Keratinocyte (primary cell): ENCODE measurements around the gene STK32B.

Experiments used
- CTCF ChIP-seq, 3 experiments: IDR thresholded peaks in 1 of 3; conservative IDR thresholded peaks in 1 of 3; optimal IDR thresholded peaks in 1 of 3; 2 replicates in 2 of 3; 3 replicates in 1 of 3; pipeline versions ENCODE3 to v1.5.1; 2011; ENCODE audit warnings: low read length in 3 of 3, mild to moderate bottlenecking in 3 of 3, moderate library complexity in 2 of 3, control low read depth in 1 of 3, inconsistent platforms in 1 of 3; ENCODE audit not compliant: insufficient read depth in 2 of 3; ENCODE audit errors: extremely low read depth in 1 of 3
- EZH2 ChIP-seq: IDR thresholded peaks from one replicate; pipeline ENCODE4 v1.6.1; 2012; ENCODE audit warnings: inconsistent platforms, mild to moderate bottlenecking, low read length, moderate library complexity

GRCh38 chr4:5146248-5146647 lies 95.0 kb downstream of the STK32B start:
- no peak for TF ChIP-seq EZH2
- no peak for TF ChIP-seq CTCF (optimal IDR thresholded peaks at IDR 0.05 in 1 of 3, IDR thresholded peaks at IDR 0.05 in 1 of 3, conservative IDR thresholded peaks at IDR 0.05 in 1 of 3; ENCODE audit: extremely low read depth in 1 of 3, insufficient read depth in 2 of 3, low read length in 3 of 3)
